ENCODE results near the gene TMEM106C.

- TF ChIP-seq CTCF (IDR thresholded peaks at IDR 0.05; ENCODE audit: insufficient read depth, low read depth, low read length), result no peak
- TF ChIP-seq EZH2 (IDR thresholded peaks at IDR 0.05; ENCODE audit: insufficient read depth, low read length), result no peak
Observed at GRCh38 chr12:47983541-47984115, 20.2 kb downstream of the TMEM106C start.
